Measurements from ENCODE around the gene WNK2. TPM values are rescaled to one million over a fixed set of nuclear protein-coding genes. Genes with fewer than 3 reads are reported as not detected.

The WNK2 gene
- total and polyA plus RNA-seq, 2 donors (not counting 3 experiments of a cell fraction or from before 2014, with no cell fraction given) = not detected

GRCh38 chr9:93173365-93174051 lies 10.4 kb upstream of the WNK2 start:
- no peak for FAIRE-seq
- Histone ChIP-seq H2AFZ (ENCODE audit: low read depth, low read length) (no peak overlapping the region), H3K36me3 (ENCODE audit: control insufficient read depth in 2 of 2, extremely low read depth in 1 of 2, insufficient read depth in 2 of 2, low read length in 2 of 2) (no peaks in the 10 kb centered on the region), H3K4me2 (ENCODE audit: insufficient read depth, low read length) (no peak overlapping the region), H3K4me3 (replicated peaks in 1 of 3; ENCODE audit: insufficient read depth in 1 of 3, low read depth in 1 of 3, low read length in 3 of 3) (no peak overlapping the region), H3K9me3 (replicated peaks; ENCODE audit: control insufficient read depth, insufficient read depth, low read length) (no peaks in the 10 kb centered on the region), H3K27ac (ENCODE audit: insufficient read depth, low read depth, low read length) (no peak overlapping the region), H3K79me2 (ENCODE audit: control insufficient read depth, insufficient read depth, low read length) (no peaks in the 10 kb centered on the region), H3K9me1 (replicated peaks; ENCODE audit: control insufficient read depth, extremely low read depth, insufficient read depth, low read length) (no peaks in the 10 kb centered on the region), H3K27me3 (ENCODE audit: control insufficient read depth in 2 of 2, insufficient read depth in 2 of 2, low read length in 2 of 2) (no peaks in the 10 kb centered on the region), H4K20me1 (replicated peaks; ENCODE audit: control insufficient read depth, extremely low read depth, insufficient read depth, low read length) (no peaks in the 10 kb centered on the region), H3K4me1 (ENCODE audit: control insufficient read depth, extremely low read depth, insufficient read depth, low read length) (no peaks in the 10 kb centered on the region), H3K9ac (replicated peaks; ENCODE audit: extremely low read depth, insufficient read depth, low read length) (no peak overlapping the region)
- intact Hi-C loops (cut with micrococcal nuclease) (no loop called here), dilution Hi-C loops (cut with MboI; ENCODE audit: extremely low pct_ligation_motif_present, low sequenced_read_pairs) (no loop called here)
- ChIA-PET POLR2A (no interaction called here), CTCF (interaction anchor here (0.6 to 1.5 kb wide), 2 partner anchors 22 to 129 kb away, joined by 3 read pairs; no protein-coding TSS in a partner anchor)
- no peak for TF ChIP-seq JUN (IDR thresholded peaks at IDR 0.05; ENCODE audit: borderline replicate concordance, insufficient read depth, insufficient read length, low read depth)
- no peak for TF ChIP-seq POLR2A (IDR thresholded peaks at IDR 0.05; ENCODE audit: low read depth, low read length)
- TF ChIP-seq, protein P1, sequence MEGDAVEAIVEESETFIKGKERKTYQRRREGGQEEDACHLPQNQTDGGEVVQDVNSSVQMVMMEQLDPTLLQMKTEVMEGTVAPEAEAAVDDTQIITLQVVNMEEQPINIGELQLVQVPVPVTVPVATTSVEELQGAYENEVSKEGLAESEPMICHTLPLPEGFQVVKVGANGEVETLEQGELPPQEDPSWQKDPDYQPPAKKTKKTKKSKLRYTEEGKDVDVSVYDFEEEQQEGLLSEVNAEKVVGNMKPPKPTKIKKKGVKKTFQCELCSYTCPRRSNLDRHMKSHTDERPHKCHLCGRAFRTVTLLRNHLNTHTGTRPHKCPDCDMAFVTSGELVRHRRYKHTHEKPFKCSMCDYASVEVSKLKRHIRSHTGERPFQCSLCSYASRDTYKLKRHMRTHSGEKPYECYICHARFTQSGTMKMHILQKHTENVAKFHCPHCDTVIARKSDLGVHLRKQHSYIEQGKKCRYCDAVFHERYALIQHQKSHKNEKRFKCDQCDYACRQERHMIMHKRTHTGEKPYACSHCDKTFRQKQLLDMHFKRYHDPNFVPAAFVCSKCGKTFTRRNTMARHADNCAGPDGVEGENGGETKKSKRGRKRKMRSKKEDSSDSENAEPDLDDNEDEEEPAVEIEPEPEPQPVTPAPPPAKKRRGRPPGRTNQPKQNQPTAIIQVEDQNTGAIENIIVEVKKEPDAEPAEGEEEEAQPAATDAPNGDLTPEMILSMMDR (IDR thresholded peaks at IDR 0.05; ENCODE audit: extremely low read depth in 1 of 2, insufficient read depth in 1 of 2, low read depth in 1 of 2, low read length in 2 of 2) = no peak
- no peak for TF ChIP-seq GATA2 (IDR thresholded peaks at IDR 0.05; ENCODE audit: insufficient read depth, insufficient read length, low read depth, low read length)
- no TSS peak for BruUV-seq (replicated peaks)
- DNase-seq (ENCODE audit: low read depth, low spot score) = no peak

- no peaks in the 10 kb centered on the region for H3K9me3 ChIP-seq (replicated peaks; ENCODE audit: control insufficient read depth, insufficient read depth, low read length)
- no peaks in the 10 kb centered on the region for H3K9me1 ChIP-seq (replicated peaks; ENCODE audit: control insufficient read depth, extremely low read depth, insufficient read depth, low read length)
- no peak for FAIRE-seq
- H2AFZ ChIP-seq (ENCODE audit: low read depth, low read length) = no peak overlapping the region
- ChIA-PET CTCF (interaction anchor here (0.8 to 1.4 kb wide), 3 partner anchors 21 to 127 kb away, joined by 3 to 4 read pairs (median 3); no protein-coding TSS in a partner anchor), POLR2A (no interaction called here)
- H4K20me1 ChIP-seq (replicated peaks; ENCODE audit: control insufficient read depth, extremely low read depth, insufficient read depth, low read length) = no peaks in the 10 kb centered on the region
- H3K27ac ChIP-seq (ENCODE audit: insufficient read depth, low read depth, low read length) = no peak overlapping the region
- H3K79me2 ChIP-seq (ENCODE audit: control insufficient read depth, insufficient read depth, low read length) = no peaks in the 10 kb centered on the region
- no peak for DNase-seq (ENCODE audit: low read depth, low spot score)
- H3K4me2 ChIP-seq (ENCODE audit: insufficient read depth, low read length) = no peak overlapping the region
- BruUV-seq (replicated peaks) = no TSS peak
- no peak overlapping the region for H3K9ac ChIP-seq (replicated peaks; ENCODE audit: extremely low read depth, insufficient read depth, low read length)
- H3K4me3 ChIP-seq (replicated peaks in 1 of 3; ENCODE audit: insufficient read depth in 1 of 3, low read depth in 1 of 3, low read length in 3 of 3) = no peak overlapping the region
- H3K27me3 ChIP-seq (ENCODE audit: control insufficient read depth in 2 of 2, insufficient read depth in 2 of 2, low read length in 2 of 2) = no peaks in the 10 kb centered on the region
- H3K36me3 ChIP-seq (ENCODE audit: control insufficient read depth in 2 of 2, extremely low read depth in 1 of 2, insufficient read depth in 2 of 2, low read length in 2 of 2) = no peaks in the 10 kb centered on the region
- no peaks in the 10 kb centered on the region for H3K4me1 ChIP-seq (ENCODE audit: control insufficient read depth, extremely low read depth, insufficient read depth, low read length)
- TF ChIP-seq, protein P2, sequence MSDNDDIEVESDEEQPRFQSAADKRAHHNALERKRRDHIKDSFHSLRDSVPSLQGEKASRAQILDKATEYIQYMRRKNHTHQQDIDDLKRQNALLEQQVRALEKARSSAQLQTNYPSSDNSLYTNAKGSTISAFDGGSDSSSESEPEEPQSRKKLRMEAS (IDR thresholded peaks at IDR 0.05; ENCODE audit: insufficient read depth, insufficient read length) = no peak
- TF ChIP-seq POLR2AphosphoS5 (IDR thresholded peaks at IDR 0.05; ENCODE audit: insufficient read depth, low read depth, low read length) (no peak), JUN (IDR thresholded peaks at IDR 0.05; ENCODE audit: borderline replicate concordance, insufficient read depth, insufficient read length, low read depth) (no peak), EZH2 (IDR thresholded peaks at IDR 0.05; ENCODE audit: borderline replicate concordance, low read depth, low read length, severe bottlenecking) (no peak), GATA2 (IDR thresholded peaks at IDR 0.05; ENCODE audit: insufficient read depth, insufficient read length, low read depth, low read length) (no peak), MYC (IDR thresholded peaks at IDR 0.05; ENCODE audit: low read depth, low read length) (no peak), FOS (IDR thresholded peaks at IDR 0.05; ENCODE audit: borderline replicate concordance, insufficient read depth, low read length) (no peak), POLR2A (IDR thresholded peaks at IDR 0.05; ENCODE audit: low read depth, low read length) (no peak)
- TF ChIP-seq, protein P1 (IDR thresholded peaks at IDR 0.05; ENCODE audit: extremely low read depth in 1 of 2, insufficient read depth in 1 of 2, low read depth in 1 of 2, low read length in 2 of 2) = no peak
- dilution Hi-C loops (cut with MboI; ENCODE audit: extremely low pct_ligation_motif_present, low sequenced_read_pairs) (no loop called here), intact Hi-C loops (cut with micrococcal nuclease) (no loop called here)
These were observed 9.0 kb upstream of the WNK2 start for GRCh38 chr9:93174976-93175375.

Data from endothelial cell of umbilical vein (primary cell).